Activated CD4-positive, alpha-beta T cell treated with anti-CD3 and anti-CD28 coated beads for 1 hour (primary cell): ENCODE measurements around the gene ZNF384.

ENCODE experiments used
- DNase-seq: peaks from one replicate; pipeline ENCODE4 v3.0.0-alpha.2; 2020

ZNF384 gene

DNA sequence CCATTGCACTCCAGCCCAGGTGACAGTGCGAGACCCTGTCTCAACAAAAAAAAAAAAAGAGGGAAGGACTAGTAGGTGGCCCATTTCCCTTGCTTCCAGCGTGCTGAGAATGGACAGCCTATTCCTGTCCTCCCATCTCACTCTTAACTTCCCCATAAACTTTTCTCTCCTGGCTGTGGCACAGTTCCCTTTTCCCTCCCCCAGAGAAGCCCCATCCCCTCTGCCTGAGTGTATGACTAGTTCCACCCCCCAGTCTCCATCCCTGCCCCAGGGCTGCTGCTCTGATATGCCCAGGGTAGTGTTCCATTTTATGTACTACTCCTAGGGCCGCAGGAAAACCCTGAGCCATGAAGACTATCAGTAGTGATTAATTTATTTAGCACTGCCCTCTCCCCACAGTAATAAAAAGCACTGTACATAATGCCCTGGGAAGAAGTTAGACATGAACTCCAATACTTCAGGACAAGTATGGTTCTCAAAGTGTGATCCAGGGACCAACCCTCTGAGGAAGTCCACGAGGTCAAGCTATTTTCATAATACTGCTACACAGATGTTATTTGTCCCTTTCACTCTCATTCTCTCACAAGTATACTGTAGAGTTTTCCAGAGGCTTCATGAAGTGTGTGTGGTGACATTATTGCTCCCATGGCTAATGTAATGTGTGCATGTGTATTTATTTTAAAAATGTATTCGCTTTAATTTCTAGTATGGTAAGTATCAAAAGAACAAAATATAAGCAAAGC is 70.5 kb downstream of the ZNF384 start:
- DNase-seq = no peak
